Measurements from ENCODE around the gene GPR179.
"Not testable (repeated sequence)": the region's sequence is repeated elsewhere in the genome, so short reads cannot be mapped to it uniquely, and the experiment has no call there.

The GPR179 gene

GRCh38 chr17:38324141-38324697 is 19.5 kb downstream of the GPR179 start:
- TF ChIP-seq GATA1 (IDR thresholded peaks at IDR 0.05; ENCODE audit: low read depth, low read length) (no peak), POLR2A (IDR thresholded peaks at IDR 0.05; ENCODE audit: low read length) (no peak)
- no peak for DNase-seq

GRCh38 chr17:38322897-38323296 is 20.9 kb downstream of the GPR179 start:
- DNase-seq: no peak
- TF ChIP-seq GATA1 (IDR thresholded peaks at IDR 0.05; ENCODE audit: low read depth, low read length) (no peak), POLR2A (IDR thresholded peaks at IDR 0.05; ENCODE audit: low read length) (no peak)

- DNase-seq: peak; percentile 59 to 77
- TF ChIP-seq GATA1 (IDR thresholded peaks at IDR 0.05; ENCODE audit: low read depth, low read length): no peak
- no peak for TF ChIP-seq POLR2A (IDR thresholded peaks at IDR 0.05; ENCODE audit: low read length)
Observed at GRCh38 chr17:38322156-38322779, 21.5 kb downstream of the GPR179 start.

GRCh38 chr17:38320482-38320881 is 23.3 kb downstream of the GPR179 start:
- TF ChIP-seq GATA1 (IDR thresholded peaks at IDR 0.05; ENCODE audit: low read depth, low read length): no peak
- TF ChIP-seq POLR2A (IDR thresholded peaks at IDR 0.05; ENCODE audit: low read length): no peak
- DNase-seq: no peak

GRCh38 chr17:38317081-38317480 is 26.7 kb downstream of the GPR179 start:
- DNase-seq: no peak
- TF ChIP-seq GATA1 (IDR thresholded peaks at IDR 0.05; ENCODE audit: low read depth, low read length) (no peak), POLR2A (IDR thresholded peaks at IDR 0.05; ENCODE audit: low read length) (no peak)

- TF ChIP-seq GATA1 (IDR thresholded peaks at IDR 0.05; ENCODE audit: low read depth, low read length) (no peak), POLR2A (IDR thresholded peaks at IDR 0.05; ENCODE audit: low read length) (no peak)
- DNase-seq: no peak
Observed at GRCh38 chr17:38315497-38315896, 28.3 kb downstream of the GPR179 start.

DNA sequence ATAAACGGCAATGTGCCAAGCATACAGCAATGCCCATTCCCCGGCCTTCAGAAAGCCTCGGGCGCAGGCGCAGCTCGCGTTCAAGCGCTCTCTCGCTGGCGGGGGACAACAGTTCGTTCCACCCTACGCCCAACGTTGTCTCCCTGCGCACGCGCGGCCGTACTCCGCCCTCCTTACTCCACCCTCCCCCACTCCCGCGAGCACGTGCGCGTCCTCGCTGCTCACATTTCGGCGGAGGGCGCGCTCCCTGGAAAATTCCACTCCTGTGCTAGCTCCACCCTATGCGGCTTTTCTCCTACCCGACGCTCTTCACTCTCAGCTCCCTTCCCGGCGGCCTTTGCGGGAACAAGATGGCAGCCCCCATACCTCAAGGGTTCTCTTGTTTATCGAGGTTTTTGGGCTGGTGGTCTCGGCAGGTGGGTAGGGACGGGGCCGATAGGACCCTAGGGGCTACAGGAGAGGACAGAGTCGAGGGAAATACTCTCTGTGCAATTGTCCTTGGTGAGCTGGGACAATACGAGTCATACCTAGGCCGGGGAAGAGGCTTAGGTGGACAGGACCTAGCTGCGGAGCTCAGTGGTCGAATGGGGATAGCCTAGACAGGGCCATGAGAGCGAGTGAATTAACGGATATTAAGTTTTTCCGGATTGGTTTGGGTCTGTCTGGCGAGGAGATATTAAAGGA is 46.8 kb downstream of the GPR179 start, which contains the start of gene MRPL45:
TSS of gene MRPL45 (plus strand) at position 335 of the 684 bp plus-strand sequence. CDS start at position 351, 16 bp downstream.
- TF ChIP-seq POLR2A (IDR thresholded peaks at IDR 0.05; ENCODE audit: low read length): peak; percentile 52
- DNase-seq: peak; percentile 98

- DNase-seq: not testable (repeated sequence)
Observed at GRCh38 chr17:38295602-38296365, 48.0 kb downstream of the GPR179 start.

- not testable (repeated sequence) for DNase-seq
Observed at GRCh38 chr17:38289760-38290159, 54.0 kb downstream of the GPR179 start.

DNA sequence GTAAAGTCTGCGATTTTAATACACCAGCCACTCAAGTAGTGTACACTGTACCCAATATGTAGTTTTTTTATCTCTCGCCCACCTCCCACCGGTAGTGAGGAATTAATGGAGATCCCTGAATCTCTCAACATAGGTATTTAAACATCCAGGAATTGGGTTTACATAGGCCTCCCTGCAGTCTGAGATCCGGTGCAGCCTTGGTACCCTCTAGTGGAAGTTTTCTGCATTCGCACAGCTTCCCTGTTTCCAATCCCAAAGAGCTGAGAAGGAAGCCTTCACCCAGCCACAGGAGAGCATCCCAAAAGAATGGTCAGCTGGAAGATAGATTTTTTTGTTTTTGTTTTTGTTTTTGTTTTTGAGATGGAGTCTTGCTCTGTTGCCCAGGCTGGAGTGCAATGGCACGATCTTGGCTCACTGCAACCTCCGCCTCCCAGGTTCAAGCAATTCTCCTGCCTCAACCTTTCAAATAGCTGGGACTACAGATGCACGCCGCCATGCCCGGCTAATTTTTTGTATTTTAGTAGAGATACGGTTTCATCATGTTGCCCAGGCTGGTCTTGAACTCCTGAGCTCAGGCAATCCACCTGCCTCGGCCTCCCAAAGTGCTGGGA is 55.4 kb downstream of the GPR179 start:
- peak in 1 of 2 experiments; percentile 23 for DNase-seq

- DNase-seq: not testable (repeated sequence)
Observed at GRCh38 chr17:38286501-38287091, 57.2 kb downstream of the GPR179 start.

GRCh38 chr17:38285994-38286393 is 57.8 kb downstream of the GPR179 start:
- not testable (repeated sequence) for DNase-seq

Data from erythroblast (primary cell).